HG03575 (cell line): ENCODE results near the gene EML1.

Experiments used
- ATAC-seq: cut with Tn5 transposase; IDR thresholded peaks from one replicate; pipeline ENCODE4 v1.9.1; 2021; ENCODE audit not compliant: unreplicated experiment, insufficient number of reproducible peaks, low FRiP score; ENCODE audit errors: extremely low read depth

The EML1 gene

GRCh38 chr14:99795046-99795445 lies 1.8 kb downstream of the EML1 start:
- ATAC-seq = no peak

DNA sequence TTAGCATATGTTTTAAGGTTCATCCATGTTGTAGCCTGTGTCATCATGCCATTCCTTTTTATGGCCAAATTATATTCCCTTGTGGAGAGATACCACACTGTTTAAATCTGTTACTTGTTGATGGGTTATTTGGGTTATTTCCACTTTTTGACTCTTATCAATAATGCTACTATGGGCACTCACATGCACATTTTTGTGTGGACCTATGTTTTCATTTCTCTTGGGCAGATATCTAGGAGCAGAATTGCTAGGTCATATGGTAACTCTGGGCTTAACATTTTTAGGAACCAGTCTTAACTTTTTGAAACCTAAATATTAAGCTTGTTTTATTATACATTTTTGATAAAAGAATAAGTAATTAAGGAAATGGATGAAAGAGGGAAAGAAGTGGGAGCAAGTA lies 4.0 kb downstream of the EML1 start:
- ATAC-seq = no peak

- ATAC-seq = no peak
Observed at GRCh38 chr14:99800781-99801180, 7.6 kb downstream of the EML1 start.

GRCh38 chr14:99802301-99803105 lies 9.3 kb downstream of the EML1 start:
- no peak for ATAC-seq

DNA sequence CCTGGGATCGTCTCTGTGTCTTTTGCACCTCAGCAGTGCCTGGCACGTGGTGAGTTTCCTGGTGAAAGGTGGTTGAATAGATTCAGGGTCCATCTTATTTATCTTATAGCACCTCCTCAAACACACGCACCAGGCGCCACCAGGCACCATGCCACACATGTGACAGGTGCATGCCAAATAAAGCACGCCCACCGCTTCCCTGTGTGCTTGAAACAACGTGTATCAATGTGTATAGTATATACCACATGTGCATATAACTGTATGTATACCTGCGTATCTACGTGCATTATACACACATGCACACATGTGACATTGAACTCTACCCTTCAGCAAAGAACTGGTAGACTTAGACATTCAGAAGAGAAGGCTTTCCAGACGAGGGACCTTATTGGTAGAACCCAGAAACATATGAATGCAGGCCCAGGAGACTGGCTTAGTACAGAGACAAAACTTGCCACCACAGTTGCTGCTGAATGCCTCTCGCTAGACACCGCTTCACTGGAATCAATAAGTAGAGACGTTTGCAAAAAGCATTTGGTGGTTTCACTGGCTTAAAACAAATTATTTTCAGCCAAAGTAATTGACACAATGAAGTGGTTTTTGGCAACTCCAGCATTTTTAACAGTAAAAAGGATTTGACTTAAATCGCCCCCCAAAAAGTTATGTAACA lies 10.0 kb downstream of the EML1 start:
- ATAC-seq = no peak

- ATAC-seq = no peak
Observed at GRCh38 chr14:99803803-99804202, 10.6 kb downstream of the EML1 start.

GRCh38 chr14:99805757-99806439 lies 12.7 kb downstream of the EML1 start:
- ATAC-seq = no peak

- ATAC-seq = no peak
Observed at GRCh38 chr14:99806836-99807235, 13.6 kb downstream of the EML1 start.

DNA sequence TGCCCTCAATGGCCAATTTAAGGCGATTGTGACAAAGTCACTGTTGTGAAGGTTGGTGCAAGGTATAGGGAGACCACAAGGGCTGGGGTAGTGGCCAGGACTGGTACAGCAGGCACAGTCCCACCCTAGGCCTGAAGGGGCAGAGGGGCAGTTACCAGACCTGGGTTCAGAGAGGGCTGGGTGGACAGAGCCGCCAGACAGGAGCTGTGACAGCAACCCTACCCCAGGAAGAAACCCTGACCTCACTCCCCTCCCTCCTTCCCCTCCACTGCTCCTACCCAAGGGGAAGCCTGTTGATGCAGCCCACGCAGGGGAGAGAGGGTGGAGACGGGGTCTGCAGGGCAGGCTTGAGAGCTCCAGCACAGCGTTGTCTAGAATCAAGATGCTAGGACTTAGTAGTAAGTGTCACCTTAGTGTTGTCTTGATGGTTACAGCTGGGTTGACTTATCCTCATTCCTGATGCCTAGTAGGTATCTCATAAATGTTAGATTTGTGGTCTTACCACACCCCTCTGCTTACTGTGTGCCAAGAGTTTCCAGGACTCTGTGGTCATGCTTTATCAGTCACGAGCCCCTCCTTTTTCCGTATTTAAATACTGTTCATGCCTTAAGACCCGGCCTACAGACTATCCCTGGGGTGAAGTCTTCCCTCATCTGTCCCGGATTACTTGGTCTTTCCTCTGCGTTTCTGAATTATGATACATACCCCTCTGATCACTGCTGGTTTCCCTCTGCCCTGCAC lies 14.4 kb downstream of the EML1 start:
- no peak for ATAC-seq

GRCh38 chr14:99808154-99808505 lies 14.9 kb downstream of the EML1 start:
- ATAC-seq = no peak

DNA sequence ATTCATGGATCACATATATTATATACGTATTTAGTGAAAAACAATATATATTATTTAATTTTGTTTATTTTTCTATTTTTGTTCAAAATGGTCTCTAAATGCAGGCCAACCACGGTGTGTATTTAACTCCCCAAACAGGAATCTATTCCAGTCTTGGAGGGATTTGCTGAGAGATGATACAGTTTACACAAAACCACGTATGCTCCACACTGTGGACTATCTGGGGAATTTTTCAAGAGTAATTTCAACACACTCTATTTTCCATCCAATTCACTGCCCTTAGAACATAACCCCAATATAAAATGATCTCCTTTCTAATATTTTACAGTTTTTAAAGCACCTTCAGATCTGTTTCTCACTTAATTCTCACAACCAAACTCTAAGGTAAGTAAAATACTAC lies 15.3 kb downstream of the EML1 start:
- no peak for ATAC-seq

- ATAC-seq = no peak
Observed at GRCh38 chr14:99809360-99809759, 16.1 kb downstream of the EML1 start.

DNA sequence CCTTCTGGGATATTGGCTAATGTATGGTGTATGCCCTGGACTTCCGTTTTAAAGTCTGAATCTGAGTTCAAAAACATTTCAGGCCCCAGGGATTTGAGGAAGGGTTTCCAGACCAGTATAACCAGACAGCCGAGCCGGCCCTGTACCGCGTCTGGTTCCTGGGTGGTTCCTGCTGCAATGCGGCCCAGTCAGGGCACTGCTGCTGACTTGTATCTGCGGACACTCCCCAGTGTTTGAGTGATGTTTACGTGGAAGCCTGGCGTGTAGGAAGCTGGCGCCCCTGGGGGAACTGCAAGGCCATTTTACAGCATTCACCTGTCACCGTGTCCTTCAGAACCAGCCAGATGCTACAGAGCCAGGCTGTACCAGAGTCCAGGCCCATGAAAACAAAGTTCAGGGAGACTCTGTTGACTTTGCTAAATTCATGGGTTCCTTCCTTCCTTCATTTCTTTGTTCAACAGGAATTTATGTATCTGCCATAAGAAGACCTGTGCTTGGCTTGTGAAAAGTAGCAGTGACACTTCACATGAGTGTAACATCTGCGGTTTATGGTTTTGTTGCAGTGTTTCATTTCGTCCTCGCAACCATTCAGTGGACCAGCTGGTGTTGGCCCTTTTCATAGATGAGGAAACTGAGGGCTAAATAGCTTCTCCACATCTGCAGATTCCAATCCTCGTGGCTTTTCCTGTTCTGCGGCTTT lies 16.8 kb downstream of the EML1 start:
- no peak for ATAC-seq

DNA sequence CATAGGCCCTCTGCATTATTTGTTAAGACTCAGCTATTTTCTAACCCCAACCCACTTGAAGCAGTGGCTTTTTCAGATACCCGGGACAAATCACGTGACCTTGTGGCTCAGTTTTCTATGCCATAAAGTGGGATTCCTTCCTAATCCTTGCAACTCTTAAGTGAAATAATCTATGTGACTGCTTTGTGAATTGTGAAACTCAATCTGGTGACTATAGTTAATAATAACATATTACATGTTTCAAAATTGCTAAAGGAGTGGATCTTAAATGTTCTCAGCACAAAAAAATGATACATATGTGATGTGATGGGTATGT lies 17.3 kb downstream of the EML1 start:
- no peak for ATAC-seq

GRCh38 chr14:99812096-99812750 lies 19.0 kb downstream of the EML1 start:
- ATAC-seq = no peak

DNA sequence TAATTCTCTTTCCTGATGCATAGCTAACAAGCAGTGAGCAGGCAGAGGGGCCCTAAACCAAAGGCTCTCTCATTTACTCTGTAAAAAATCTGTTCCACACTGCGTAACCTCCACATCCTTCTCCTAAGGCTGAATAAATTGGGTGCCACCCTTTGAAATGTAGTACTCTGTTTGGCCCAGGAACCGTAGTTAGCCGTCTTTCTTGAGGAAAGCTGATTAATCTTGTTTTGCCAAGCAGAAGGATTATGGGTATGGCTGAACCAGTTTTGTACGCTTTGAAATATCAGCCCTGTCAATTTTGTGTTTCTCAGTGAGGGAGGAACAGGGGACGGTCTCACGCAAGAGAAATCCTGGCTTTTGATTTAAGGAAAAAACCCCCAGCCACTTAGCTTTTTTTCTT lies 19.7 kb downstream of the EML1 start:
- no peak for ATAC-seq

- no peak for ATAC-seq
Observed at GRCh38 chr14:99815696-99816095, 22.5 kb downstream of the EML1 start.

GRCh38 chr14:99816217-99816616 lies 23.0 kb downstream of the EML1 start:
- ATAC-seq = no peak

DNA sequence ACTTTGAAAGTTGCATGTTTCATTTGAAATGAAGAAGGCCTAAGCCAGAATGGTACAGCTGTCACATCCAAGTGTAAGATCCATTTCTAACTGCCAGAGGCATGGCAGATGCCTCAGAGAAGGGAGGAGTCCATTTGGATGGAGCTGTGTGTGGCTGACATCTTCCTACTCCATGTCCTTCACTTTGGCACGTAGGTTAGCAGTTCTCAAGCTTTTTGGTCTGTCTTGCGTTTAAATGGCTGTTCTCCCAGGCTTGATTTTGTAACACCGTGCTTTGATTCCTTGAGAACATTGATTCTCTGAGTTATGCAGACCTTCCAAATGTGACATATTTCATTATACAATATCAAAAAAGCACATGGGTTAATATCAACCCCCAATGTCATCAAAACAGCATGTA lies 23.4 kb downstream of the EML1 start:
- no peak for ATAC-seq
